Left ventricle myocardium inferior (tissue), 1 donor: ENCODE data around the gene WTAP. TPM values are rescaled to one million over a fixed set of nuclear protein-coding genes. Genes with fewer than 3 reads are reported as not detected.
"Not testable (repeated sequence)": the region's sequence is repeated elsewhere in the genome, so short reads cannot be mapped to it uniquely, and the experiment has no call there.

Source experiments
- DNase-seq: peaks from one replicate; pipeline ENCODE4 v3.0.0-alpha.2; 2020
- H3K27ac ChIP-seq: fragments of 200-600 bp; replicated peaks from 2 replicates; pipeline ENCODE4 v1.8.0; 2021
- H3K27me3 ChIP-seq: fragments of 200-600 bp; 2 replicates; pipeline ENCODE4 v1.8.0; 2021; ENCODE audit warnings: low read depth
- H3K36me3 ChIP-seq: fragments of 200-600 bp; 2 replicates; pipeline ENCODE4 v1.8.0; 2021
- H3K4me1 ChIP-seq: fragments of 200-600 bp; 2 replicates; pipeline ENCODE4 v1.8.0; 2021
- H3K4me3 ChIP-seq: fragments of 200-600 bp; 2 replicates; pipeline ENCODE4 v1.8.0; 2021; ENCODE audit warnings: mild to moderate bottlenecking, moderate library complexity
- H3K9me3 ChIP-seq: fragments of 200-600 bp; replicated peaks from 2 replicates; pipeline ENCODE4 v1.8.0; 2021
- CTCF ChIP-seq: fragments of 200-600 bp; IDR thresholded peaks from 2 replicates; pipeline ENCODE4 v1.8.0; 2021; ENCODE audit warnings: antibody characterized with exemption, mild to moderate bottlenecking, borderline replicate concordance
- intact Hi-C: fragments of 100-400 bp; cut with micrococcal nuclease; formaldehyde crosslinking; loops from one replicate; pipeline ENCODE4 v1.11.0; 2022
- total RNA-seq: library from RNA; stranded (reverse); fragmentation: NEBNext Ultra II Directional; extraction: Animal tissue kit (Norgen Biotek cat#: 25700); gene quantifications from one replicate; pipeline ENCODE4 v1.2.1, GENCODE V29; 2021
- donor health status: DM: no; HTN: yes; CAD: no; lungs with severe emphysema.

Gene WTAP
- total RNA-seq, 1 donor from 2014 or later = 47.5 TPM

GRCh38 chr6:159686703-159687102 is 40.6 kb upstream of the WTAP start:
- TF ChIP-seq CTCF = no peak
- DNase-seq = no peak
- Histone ChIP-seq H3K9me3 (no peaks in the 10 kb centered on the region), H3K36me3 (peaks cover 83% of the 10 kb centered on the region), H3K27me3 (no peaks in the 10 kb centered on the region), H3K27ac (no peak overlapping the region), H3K4me3 (no peak overlapping the region), H3K4me1 (peaks cover 90% of the 10 kb centered on the region)
- intact Hi-C loops = no loop called here

GRCh38 chr6:159687341-159687740 is 40.0 kb upstream of the WTAP start:
- Histone ChIP-seq H3K4me1 (peaks cover 90% of the 10 kb centered on the region), H3K4me3 (no peak overlapping the region), H3K36me3 (peaks cover 83% of the 10 kb centered on the region), H3K27ac (no peak overlapping the region), H3K27me3 (no peaks in the 10 kb centered on the region), H3K9me3 (no peaks in the 10 kb centered on the region)
- no peak for DNase-seq
- no peak for TF ChIP-seq CTCF
- intact Hi-C loops = no loop called here

- no peak overlapping the region for H3K27ac ChIP-seq
- H3K27me3 ChIP-seq = no peaks in the 10 kb centered on the region
- peak overlapping the region; percentile 26 for H3K4me3 ChIP-seq
- intact Hi-C loops = no loop called here
- no peaks in the 10 kb centered on the region for H3K9me3 ChIP-seq
- no peak for DNase-seq
- H3K4me1 ChIP-seq = peaks cover 87% of the 10 kb centered on the region
- TF ChIP-seq CTCF = no peak
- peaks cover 73% of the 10 kb centered on the region for H3K36me3 ChIP-seq
Observed at GRCh38 chr6:159688266-159688905, 38.9 kb upstream of the WTAP start.

- Histone ChIP-seq H3K27ac (no peak overlapping the region), H3K36me3 (peaks cover 67% of the 10 kb centered on the region), H3K9me3 (no peaks in the 10 kb centered on the region), H3K4me3 (peak overlapping the region; percentile 26), H3K27me3 (no peaks in the 10 kb centered on the region), H3K4me1 (peaks cover 89% of the 10 kb centered on the region)
- intact Hi-C loops = no loop called here
- no peak for TF ChIP-seq CTCF
- DNase-seq = no peak
Observed at GRCh38 chr6:159689001-159689400, 38.3 kb upstream of the WTAP start.

- Histone ChIP-seq H3K4me1 (peaks cover 91% of the 10 kb centered on the region), H3K27ac (peak overlapping the region; percentile 22), H3K36me3 (peaks cover 56% of the 10 kb centered on the region), H3K4me3 (peak overlapping the region; percentile 99)
- not testable (repeated sequence) for H3K9me3 ChIP-seq, H3K27me3 ChIP-seq, DNase-seq
- intact Hi-C loops = loop anchor here (5.0 kb wide), 1 partner anchor 37 kb away; the partner anchor contains the start of gene WTAP
Observed at GRCh38 chr6:159690135-159690534, 37.2 kb upstream of the WTAP start.

GRCh38 chr6:159691133-159691962 is 36.0 kb upstream of the WTAP start:
- intact Hi-C loops = loop anchor here (5.0 kb wide), 1 partner anchor 36 kb away; the partner anchor contains the start of gene WTAP
- Histone ChIP-seq H3K4me3 (peak overlapping the region; percentile 99), H3K4me1 (peaks cover 88% of the 10 kb centered on the region), H3K9me3 (no peaks in the 10 kb centered on the region), H3K27me3 (no peaks in the 10 kb centered on the region), H3K27ac (peak overlapping the region; percentile 100), H3K36me3 (peaks cover 45% of the 10 kb centered on the region)
- DNase-seq = no peak
- TF ChIP-seq CTCF = peak; percentile 80
